Esophagus squamous epithelium (tissue), 5 donors: Measurements from ENCODE around the gene WNT7B. TPM values are rescaled to one million over a fixed set of nuclear protein-coding genes. Genes with fewer than 3 reads are reported as not detected.

Source experiments
- DNase-seq: peaks from one replicate; lab custom pipeline; 2025; lab: John Stamatoyannopoulos, UW
- H3K27ac ChIP-seq, 4 donors: fragments of 200-600 bp; sonication (generic); one replicate each; pipeline ENCODE4 v1.5.1; 2016 to 2019; ENCODE audit warnings: mild to moderate bottlenecking in 1 of 4
- H3K27me3 ChIP-seq, 4 donors: fragments of 200-600 bp; sonication (generic); 1 replicate in 3 of 4; 2 replicates in 1 of 4; pipeline versions ENCODE4 v1.5.1 to v1.6.0; 2017 to 2021; ENCODE audit warnings: antibody characterized with exemption in 1 of 4
- H3K36me3 ChIP-seq, 3 donors: fragments of 200-600 bp; sonication (generic); one replicate each; pipeline ENCODE4 v1.5.1; 2016 to 2019
- H3K4me1 ChIP-seq, 3 donors: fragments of 200-600 bp; sonication (generic); one replicate each; pipeline ENCODE4 v1.5.1; 2017 to 2019
- H3K4me3 ChIP-seq, 4 donors: fragments of 200-600 bp; sonication (generic); 1 replicate in 3 of 4; 2 replicates in 1 of 4; pipeline ENCODE4 v1.5.1; 2016 to 2019; ENCODE audit warnings: mild to moderate bottlenecking in 2 of 4, moderate library complexity in 1 of 4
- H3K9me3 ChIP-seq, 3 donors: fragments of 200-600 bp; sonication (generic); one replicate each; pipeline ENCODE4 v1.5.1; 2016 to 2019
- POLR2A ChIP-seq, 4 donors: fragments of 450-650 bp; IDR thresholded peaks; one replicate each; pipeline ENCODE4 v1.6.1; 2017; ENCODE audit warnings: antibody characterized with exemption in 4 of 4, mild to moderate bottlenecking in 4 of 4, moderate library complexity in 3 of 4
- WGBS, 2 donors: methylation state at CpG; one replicate each; pipeline ENCODE4 v1.1.5; 2018; 5-methylcytosine and 5-hydroxymethylcytosine counted together
- intact Hi-C: fragments of 100-400 bp; cut with DNase I; formaldehyde crosslinking; loops from one replicate; pipeline ENCODE4 v1.15.0; 2022
- total RNA-seq, 4 donors: library from RNA; depleted of rRNA; stranded (reverse); fragments of >200 nt; gene quantifications; one replicate each; pipeline ENCODE4 v1.1.0, GENCODE V29; 2016
- TF ChIP-seq, protein P1 (sequence below), 6 experiments: fragments of 450-650 bp in 4 of 6; fragments of 200-600 bp in 2 of 6; sonication (generic) in 2 of 6; IDR thresholded peaks; one replicate each; pipeline ENCODE4 v1.5.1; 2016 to 2019; ENCODE audit warnings: antibody characterized with exemption in 6 of 6, mild to moderate bottlenecking in 4 of 6, moderate library complexity in 4 of 6
- donor health status: DM: yes; HTN: yes; CAD: no.

WNT7B gene
- total RNA-seq, 4 donors from 2014 or later: 10.6 to 27.0 (median 16.1) TPM

DNA sequence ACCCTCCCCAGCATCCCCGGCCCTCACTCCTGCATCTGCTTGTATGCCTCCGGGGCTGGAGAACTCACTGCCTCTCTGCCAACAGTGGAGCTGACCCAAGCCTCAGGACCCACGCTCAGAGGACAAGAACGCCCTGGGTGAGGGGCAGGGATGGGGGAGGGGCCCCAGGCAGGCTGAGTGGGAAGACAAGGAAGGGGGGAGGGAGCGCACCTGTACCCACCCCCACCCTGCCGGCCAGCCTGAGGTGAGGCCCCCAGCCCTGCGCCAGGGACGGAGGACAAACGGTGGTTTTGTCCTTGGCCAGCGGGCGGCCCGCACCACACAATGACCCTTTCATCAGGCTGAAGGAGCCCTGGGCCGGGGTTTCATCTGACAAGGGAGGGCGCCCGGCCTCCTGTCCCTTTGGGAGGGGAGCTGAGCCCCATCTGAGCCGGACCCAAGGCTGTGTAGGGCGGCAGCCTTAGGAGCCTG, 10.0 kb downstream of the WNT7B start:
- H3K4me3 ChIP-seq: no peak overlapping the region
- H3K36me3 ChIP-seq: no peaks in the 10 kb centered on the region
- peaks cover 0 to 75% (median 6%) of the 10 kb centered on the region in 4 donors for H3K27me3 ChIP-seq
- no peak for DNase-seq
- intact Hi-C loops: no loop called here
- TF ChIP-seq POLR2A (IDR thresholded peaks at IDR 0.05): no peak
- TF ChIP-seq, protein P1, sequence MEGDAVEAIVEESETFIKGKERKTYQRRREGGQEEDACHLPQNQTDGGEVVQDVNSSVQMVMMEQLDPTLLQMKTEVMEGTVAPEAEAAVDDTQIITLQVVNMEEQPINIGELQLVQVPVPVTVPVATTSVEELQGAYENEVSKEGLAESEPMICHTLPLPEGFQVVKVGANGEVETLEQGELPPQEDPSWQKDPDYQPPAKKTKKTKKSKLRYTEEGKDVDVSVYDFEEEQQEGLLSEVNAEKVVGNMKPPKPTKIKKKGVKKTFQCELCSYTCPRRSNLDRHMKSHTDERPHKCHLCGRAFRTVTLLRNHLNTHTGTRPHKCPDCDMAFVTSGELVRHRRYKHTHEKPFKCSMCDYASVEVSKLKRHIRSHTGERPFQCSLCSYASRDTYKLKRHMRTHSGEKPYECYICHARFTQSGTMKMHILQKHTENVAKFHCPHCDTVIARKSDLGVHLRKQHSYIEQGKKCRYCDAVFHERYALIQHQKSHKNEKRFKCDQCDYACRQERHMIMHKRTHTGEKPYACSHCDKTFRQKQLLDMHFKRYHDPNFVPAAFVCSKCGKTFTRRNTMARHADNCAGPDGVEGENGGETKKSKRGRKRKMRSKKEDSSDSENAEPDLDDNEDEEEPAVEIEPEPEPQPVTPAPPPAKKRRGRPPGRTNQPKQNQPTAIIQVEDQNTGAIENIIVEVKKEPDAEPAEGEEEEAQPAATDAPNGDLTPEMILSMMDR (IDR thresholded peaks at IDR 0.05): no peak
- H3K4me1 ChIP-seq: peaks cover 19 to 37% (median 19%) of the 10 kb centered on the region in 3 donors
- H3K27ac ChIP-seq: no peak overlapping the region
- 72% methylated on average over 5 of the region's 17 CpGs; no CpG with 5 or more reads in 1 of the 2 donors for WGBS, 2 donors
- H3K9me3 ChIP-seq: no peaks in the 10 kb centered on the region

DNA sequence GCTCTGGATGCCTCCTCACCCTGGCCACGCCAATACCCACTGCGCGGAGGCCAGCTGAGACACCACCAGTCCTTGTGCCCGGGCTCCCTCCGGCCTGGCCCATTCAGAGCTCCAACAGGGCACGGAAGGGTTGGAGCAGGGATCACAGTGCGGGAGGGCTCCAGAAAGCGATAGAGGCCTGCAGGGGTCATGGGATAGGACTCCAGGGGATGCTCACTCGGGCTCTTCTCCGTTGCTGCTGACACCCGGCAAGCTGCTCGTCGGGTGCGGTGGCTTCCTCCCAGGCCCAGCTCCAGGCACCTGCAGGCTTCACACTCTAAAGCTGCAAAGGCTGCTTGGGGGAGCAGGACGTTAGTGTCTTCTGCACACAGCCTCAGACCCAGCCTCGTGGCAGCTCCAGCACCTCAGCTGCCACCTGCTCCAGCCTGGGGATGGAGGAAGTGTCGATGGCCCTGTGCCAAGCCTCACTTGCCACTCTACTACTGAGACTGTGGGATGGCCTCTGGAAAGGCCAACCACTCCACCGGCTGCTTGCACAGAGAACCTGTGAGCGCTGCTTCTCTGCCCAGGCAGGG, 10.6 kb downstream of the WNT7B start:
- WGBS, 2 donors: 41 to 50% methylated on average over 4 to 8 of the region's 19 CpGs
- Histone ChIP-seq H3K27me3 (peaks cover 0 to 70% (median 6%) of the 10 kb centered on the region in 4 donors), H3K36me3 (no peaks in the 10 kb centered on the region), H3K27ac (no peak overlapping the region), H3K9me3 (no peaks in the 10 kb centered on the region), H3K4me1 (peaks cover 14 to 32% (median 15%) of the 10 kb centered on the region in 3 donors), H3K4me3 (no peak overlapping the region)
- DNase-seq: no peak
- TF ChIP-seq, protein P1 (IDR thresholded peaks at IDR 0.05): no peak
- TF ChIP-seq POLR2A (IDR thresholded peaks at IDR 0.05): no peak
- intact Hi-C loops: no loop called here

DNA sequence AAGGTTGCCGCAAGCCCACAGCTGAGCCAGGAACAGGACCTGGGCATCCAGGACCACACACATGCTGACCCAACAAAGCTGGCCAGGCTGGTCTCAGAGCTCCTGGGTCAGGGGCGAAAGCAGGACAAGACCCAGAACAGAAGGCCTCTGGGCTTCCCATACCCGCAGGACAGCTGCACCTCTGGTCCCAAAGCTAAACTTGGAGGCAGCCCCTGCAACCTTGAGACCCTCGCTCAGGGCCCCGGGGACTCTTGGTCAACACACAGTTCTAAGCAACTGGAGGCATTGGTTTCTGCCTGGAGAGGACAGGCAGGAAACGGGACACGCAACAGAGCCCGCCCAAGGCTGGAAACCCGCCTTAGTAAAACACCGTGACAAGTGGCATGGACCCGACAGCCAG, 11.4 kb downstream of the WNT7B start:
- H3K9me3 ChIP-seq: no peaks in the 10 kb centered on the region
- peaks cover 0 to 65% (median 2%) of the 10 kb centered on the region in 4 donors for H3K27me3 ChIP-seq
- TF ChIP-seq POLR2A (IDR thresholded peaks at IDR 0.05): no peak
- TF ChIP-seq, protein P1 (IDR thresholded peaks at IDR 0.05): no peak
- H3K4me3 ChIP-seq: no peak overlapping the region
- no peak for DNase-seq
- no peak overlapping the region for H3K27ac ChIP-seq
- H3K36me3 ChIP-seq: no peaks in the 10 kb centered on the region
- 93% methylated on average over 2 of the region's 11 CpGs; no CpG with 5 or more reads in 1 of the 2 donors for WGBS, 2 donors
- H3K4me1 ChIP-seq: peaks cover 9 to 24% (median 12%) of the 10 kb centered on the region in 3 donors
- intact Hi-C loops: no loop called here

DNA sequence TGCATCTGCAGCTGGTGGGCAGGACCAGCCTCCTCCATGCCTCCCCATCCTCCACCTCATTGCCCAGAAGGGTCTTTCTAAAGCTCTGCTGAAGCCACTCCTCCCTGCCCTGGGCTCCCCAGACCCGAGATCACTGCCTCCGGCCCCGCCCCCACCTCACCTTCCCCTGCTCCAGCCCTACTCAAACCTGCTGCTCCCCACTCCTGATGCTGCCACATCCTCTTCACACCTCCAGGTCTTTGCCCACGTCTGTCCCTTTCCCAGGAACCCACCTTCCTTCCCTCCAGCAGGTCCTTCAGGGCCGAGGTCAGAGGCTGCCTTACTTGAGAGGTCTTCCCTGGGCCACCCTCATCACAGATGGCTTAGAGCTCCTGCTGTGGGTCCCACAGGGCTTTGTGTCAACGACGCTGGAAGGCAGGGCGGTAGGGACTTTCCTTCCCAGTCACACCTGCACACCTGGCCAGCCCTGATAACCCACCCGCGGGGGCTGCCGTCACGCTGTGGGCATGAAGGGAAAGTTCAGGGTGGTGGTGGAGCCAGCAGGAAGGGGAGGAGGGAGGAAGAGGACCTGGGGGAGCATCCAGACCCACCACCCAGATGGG, 11.9 kb downstream of the WNT7B start:
- H3K27me3 ChIP-seq: peaks cover 0 to 60% (median under 1%) of the 10 kb centered on the region in 4 donors
- WGBS, 2 donors: 53 to 59% methylated on average over 5 of the region's 12 CpGs

More for the DNA sequence above, 11.9 kb downstream of the WNT7B start:
- H3K27ac ChIP-seq: no peak overlapping the region
- H3K36me3 ChIP-seq: no peaks in the 10 kb centered on the region
- intact Hi-C loops: no loop called here
- no peaks in the 10 kb centered on the region for H3K9me3 ChIP-seq
- H3K4me1 ChIP-seq: peaks cover 8 to 18% (median 12%) of the 10 kb centered on the region in 3 donors
- H3K4me3 ChIP-seq: no peak overlapping the region
- DNase-seq: no peak
- TF ChIP-seq, protein P1 (IDR thresholded peaks at IDR 0.05): no peak
- no peak for TF ChIP-seq POLR2A (IDR thresholded peaks at IDR 0.05)
